ENCODE data around the gene RAB4B. TPM values are rescaled to one million over a fixed set of nuclear protein-coding genes. Genes with fewer than 3 reads are reported as not detected.
"Not testable (repeated sequence)": the region's sequence is repeated elsewhere in the genome, so short reads cannot be mapped to it uniquely, and the experiment has no call there.

RAB4B gene
- 10 to 100 TPM; 36.8 to 69.8 (median 53.0) TPM for total RNA-seq
- 10 to 100 TPM; 78.5 to 95.3 (median 82.2) TPM for polyA plus RNA-seq
- long read RNA-seq, donor 1, transcript RAB4B-201 (8 exons, 1,133 nt) = major isoform, 9 of 13 reads
- long read RNA-seq, donor 1, partial matches to known transcripts = 0 of 13 reads
- long read RNA-seq, donor 1, other reads (novel, unspliced or antisense) = 0 of 13 reads
- long read RNA-seq, donor 2, transcript RAB4B-205 (3 exons, 1,728 nt) = minor isoform, 5 of 20 reads
- long read RNA-seq, donor 2, transcript RAB4B-201 (8 exons, 1,133 nt) = major isoform, 14 of 20 reads
- long read RNA-seq, donor 2, partial matches to known transcripts = 0 of 20 reads
- long read RNA-seq, donor 2, other reads (novel, unspliced or antisense) = 0 of 20 reads

- Histone ChIP-seq H3K4me3 (peak within 1 kb of the TSS; percentile 58 to 90 (median 70)), H3K4me1 (peaks cover 10 to 64% (median 29%) of the 10 kb centered on the region in 6 donors), H3K27me3 (replicated peaks in 1 of 7) (no peaks in the 10 kb centered on the region), H3K27ac (peak within 1 kb of the TSS; percentile 94 to 100 (median 99)), H3K9me3 (no peaks in the 10 kb centered on the region), H3K36me3 (peaks cover 0 to 37% (median 2%) of the 10 kb centered on the region in 6 donors)
- intact Hi-C loops (cut with DNase I; ENCODE audit: low total_unique reads) = no loop called here
- 0 to 3% (median 1%) methylated on average over 22 to 56 of the region's 56 CpGs for WGBS, 5 donors
- DNase-seq = peak; percentile 100
- TF ChIP-seq CTCF (IDR thresholded peaks at IDR 0.05 in 8 of 11, conservative IDR thresholded peaks at IDR 0.05 in 3 of 11) (peak in 8 of 11 experiments; percentile 24 to 67 (median 38)), POLR2A (IDR thresholded peaks at IDR 0.05) (peak; percentile 44 to 54 (median 45)), POLR2AphosphoS5 (IDR thresholded peaks at IDR 0.05) (peak; percentile 95 to 98 (median 97))
These were observed at the start of gene RAB4B for GRCh38 chr19:40777937-40778705. Gene RAB4B, plus strand, starts transcription at chr19:40778247. Its CDS starts 129 bp downstream, at chr19:40778376.

GRCh38 chr19:40730065-40730464 lies 48.0 kb upstream of the RAB4B start:
- H3K9me3 ChIP-seq; H3K27ac ChIP-seq; H3K4me3 ChIP-seq; intact Hi-C loops (cut with DNase I; ENCODE audit: low total_unique reads); H3K4me1 ChIP-seq; H3K27me3 ChIP-seq (replicated peaks in 1 of 7); DNase-seq: not testable (repeated sequence)
- peaks cover 0 to 100% (median 90%) of the 10 kb centered on the region in 6 donors for H3K36me3 ChIP-seq
- 90 to 96% (median 95%) methylated on average over 5 of the region's 5 CpGs for WGBS, 5 donors

GRCh38 chr19:40732304-40732703 lies 45.7 kb upstream of the RAB4B start:
- 95 to 99% (median 98%) methylated on average over 16 of the region's 16 CpGs for WGBS, 5 donors
- H3K4me1 ChIP-seq; DNase-seq; intact Hi-C loops (cut with DNase I; ENCODE audit: low total_unique reads); H3K27me3 ChIP-seq (replicated peaks in 1 of 7); H3K4me3 ChIP-seq; H3K9me3 ChIP-seq; H3K27ac ChIP-seq: not testable (repeated sequence)
- H3K36me3 ChIP-seq = peaks cover 0 to 100% (median 95%) of the 10 kb centered on the region in 6 donors

- peaks cover 0 to 100% (median 92%) of the 10 kb centered on the region in 6 donors for H3K36me3 ChIP-seq
- 86 to 92% (median 89%) methylated on average over 13 of the region's 13 CpGs for WGBS, 5 donors
- no peak overlapping the region for H3K27ac ChIP-seq
- peaks cover 0 to 4% (median 0%) of the 10 kb centered on the region in 6 donors for H3K4me1 ChIP-seq
- H3K4me3 ChIP-seq = no peak overlapping the region
- H3K9me3 ChIP-seq = no peaks in the 10 kb centered on the region
- peak in 1 of 3 donors; percentile 55 for TF ChIP-seq POLR2AphosphoS5 (IDR thresholded peaks at IDR 0.05)
- TF ChIP-seq POLR2A (IDR thresholded peaks at IDR 0.05) = no peak
- TF ChIP-seq CTCF (IDR thresholded peaks at IDR 0.05 in 8 of 11, conservative IDR thresholded peaks at IDR 0.05 in 3 of 11) = no peak
- no peaks in the 10 kb centered on the region for H3K27me3 ChIP-seq (replicated peaks in 1 of 7)
- intact Hi-C loops (cut with DNase I; ENCODE audit: low total_unique reads) = no loop called here
- DNase-seq = no peak
These were observed 44.9 kb upstream of the RAB4B start for GRCh38 chr19:40733149-40733548.
